ENCODE measurements around the gene WFDC9.

DNA sequence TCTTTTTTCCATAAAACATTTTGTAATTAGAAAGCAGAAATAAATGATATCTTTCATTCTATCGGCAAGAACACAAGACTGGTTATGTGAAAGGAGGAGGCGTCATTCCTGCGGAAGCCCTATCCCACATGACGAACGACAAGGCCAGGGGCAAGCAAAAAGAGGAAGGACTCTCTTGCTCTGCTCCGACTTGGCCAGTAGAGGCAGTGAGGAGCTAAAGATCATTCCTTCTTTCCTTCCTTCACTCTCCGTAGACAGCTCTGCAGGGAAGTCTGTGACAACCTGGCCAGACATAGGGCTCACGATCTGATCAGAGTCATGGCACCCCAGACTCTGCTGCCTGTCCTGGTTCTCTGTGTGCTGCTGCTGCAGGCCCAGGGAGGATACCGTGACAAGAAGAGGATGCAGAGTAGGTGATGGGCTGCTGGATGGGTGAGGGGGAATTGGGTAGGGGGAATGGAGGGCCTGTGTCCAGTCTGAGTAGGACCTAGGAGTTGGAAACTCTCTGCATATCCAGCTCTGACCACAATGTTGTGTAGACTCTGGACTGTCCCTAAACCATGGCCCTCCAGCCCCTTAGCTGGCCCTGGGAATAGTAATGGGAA is 1.5 kb downstream of the WFDC9 start, which contains the start of gene WFDC10A:
- no peak for TF ChIP-seq ZNF274 (IDR thresholded peaks at IDR 0.05; ENCODE audit: low read depth, low read length)
- TF ChIP-seq YY1 (IDR thresholded peaks at IDR 0.05; ENCODE audit: insufficient read depth, insufficient read length) = no peak

Measured in NT2/D1 (cell line).